Breast epithelium (tissue), 4 donors: ENCODE data around the gene WNT11. TPM values are rescaled to one million over a fixed set of nuclear protein-coding genes. Genes with fewer than 3 reads are reported as not detected.

ENCODE experiments used
- DNase-seq, 2 donors: peaks; one replicate each; pipeline ENCODE4 v3.0.0-alpha.2; 2019; ENCODE audit warnings: low spot score in 2 of 2
- H3K27ac ChIP-seq, 2 donors: fragments of 200-600 bp; sonication (generic) in 1 of 2; one replicate each; pipeline ENCODE4 v1.5.1; 2016 to 2019; ENCODE audit warnings: mild to moderate bottlenecking in 1 of 2
- H3K27me3 ChIP-seq, 2 donors: fragments of 200-600 bp; sonication (generic) in 1 of 2; one replicate each; pipeline versions ENCODE4 v1.5.1 to v1.6.0; 2017 to 2019; ENCODE audit warnings: control low read depth in 1 of 2, mild to moderate bottlenecking in 1 of 2
- H3K36me3 ChIP-seq: fragments of 200-600 bp; one replicate; pipeline ENCODE4 v1.5.1; 2019
- H3K4me1 ChIP-seq, 2 donors: fragments of 200-600 bp; sonication (generic); one replicate each; pipeline ENCODE4 v1.5.1; 2016 to 2019; ENCODE audit warnings: control low read depth in 1 of 2
- H3K4me3 ChIP-seq, 3 donors: fragments of 200-600 bp; sonication (generic); 1 replicate in 2 of 3; 2 replicates in 1 of 3; pipeline ENCODE4 v1.5.1; 2016 to 2019; ENCODE audit warnings: mild to moderate bottlenecking in 3 of 3, moderate library complexity in 2 of 3
- H3K9me3 ChIP-seq, 2 donors: fragments of 200-600 bp; sonication (generic) in 1 of 2; one replicate each; pipeline ENCODE4 v1.5.1; 2016 to 2019; ENCODE audit warnings: control low read depth in 1 of 2
- CTCF ChIP-seq, 3 donors: fragments of 450-650 bp; IDR thresholded peaks; one replicate each; pipeline ENCODE4 v1.5.1; 2016 to 2017; ENCODE audit warnings: antibody characterized with exemption in 3 of 3, mild to moderate bottlenecking in 3 of 3, moderate library complexity in 3 of 3
- POLR2A ChIP-seq: fragments of 450-650 bp; IDR thresholded peaks from one replicate; pipeline ENCODE4 v1.6.1; 2016; ENCODE audit warnings: antibody characterized with exemption, mild to moderate bottlenecking, moderate library complexity
- POLR2AphosphoS5 ChIP-seq, 3 donors: sonication (generic); formaldehyde crosslinking; IDR thresholded peaks; one replicate each; pipeline ENCODE4 v1.6.1; 2017; ENCODE audit warnings: antibody characterized with exemption in 3 of 3
- intact Hi-C: fragments of 100-400 bp; cut with DNase I; formaldehyde crosslinking; loops from one replicate; pipeline ENCODE4 v1.15.1; 2023; ENCODE audit warnings: low total_unique reads
- total RNA-seq, 3 donors: library from RNA; depleted of rRNA; stranded (reverse); fragments of >200 nt; gene quantifications; one replicate each; pipeline ENCODE4 v1.1.0, GENCODE V29; 2016

Gene WNT11
- total RNA-seq, 3 donors from 2014 or later = 7.0 to 70.6 (median 17.7) TPM

- TF ChIP-seq POLR2A = no peak
- TF ChIP-seq POLR2AphosphoS5 (IDR thresholded peaks at IDR 0.05) = no peak
- TF ChIP-seq CTCF (IDR thresholded peaks at IDR 0.05) = no peak
- intact Hi-C loops = no loop called here
- Histone ChIP-seq H3K4me3 (no peak overlapping the region), H3K27ac (no peak overlapping the region), H3K36me3 (no peaks in the 10 kb centered on the region), H3K27me3 (no peaks in the 10 kb centered on the region), H3K9me3 (no peaks in the 10 kb centered on the region), H3K4me1 (no peaks in the 10 kb centered on the region)
- DNase-seq = no peak
These were observed 35.1 kb upstream of the WNT11 start for GRCh38 chr11:76241243-76242000.

GRCh38 chr11:76240666-76241065 lies 34.4 kb upstream of the WNT11 start:
- Histone ChIP-seq H3K9me3 (no peaks in the 10 kb centered on the region), H3K27me3 (no peaks in the 10 kb centered on the region), H3K4me3 (no peak overlapping the region), H3K4me1 (no peaks in the 10 kb centered on the region), H3K36me3 (no peaks in the 10 kb centered on the region), H3K27ac (no peak overlapping the region)
- intact Hi-C loops = no loop called here
- no peak for DNase-seq
- TF ChIP-seq POLR2AphosphoS5 (IDR thresholded peaks at IDR 0.05) = no peak
- TF ChIP-seq CTCF (IDR thresholded peaks at IDR 0.05) = no peak
- TF ChIP-seq POLR2A = no peak

GRCh38 chr11:76240161-76240540 lies 33.8 kb upstream of the WNT11 start:
- DNase-seq = no peak
- Histone ChIP-seq H3K4me3 (no peak overlapping the region), H3K4me1 (no peaks in the 10 kb centered on the region), H3K27ac (no peak overlapping the region), H3K27me3 (no peaks in the 10 kb centered on the region), H3K9me3 (no peaks in the 10 kb centered on the region), H3K36me3 (no peaks in the 10 kb centered on the region)
- intact Hi-C loops = no loop called here
- TF ChIP-seq POLR2AphosphoS5 (IDR thresholded peaks at IDR 0.05) (no peak), POLR2A (no peak), CTCF (IDR thresholded peaks at IDR 0.05) (no peak)

GRCh38 chr11:76239483-76240160 lies 33.3 kb upstream of the WNT11 start:
- DNase-seq = no peak
- intact Hi-C loops = no loop called here
- H3K27me3 ChIP-seq = no peaks in the 10 kb centered on the region
- no peaks in the 10 kb centered on the region for H3K9me3 ChIP-seq
- H3K4me1 ChIP-seq = no peaks in the 10 kb centered on the region
- H3K27ac ChIP-seq = no peak overlapping the region
- H3K36me3 ChIP-seq = no peaks in the 10 kb centered on the region
- no peak for TF ChIP-seq POLR2A
- TF ChIP-seq POLR2AphosphoS5 (IDR thresholded peaks at IDR 0.05) = no peak
- no peak for TF ChIP-seq CTCF (IDR thresholded peaks at IDR 0.05)
- H3K4me3 ChIP-seq = no peak overlapping the region

GRCh38 chr11:76238551-76238950 lies 32.2 kb upstream of the WNT11 start:
- no peak for DNase-seq
- no peak overlapping the region for H3K27ac ChIP-seq
- no peaks in the 10 kb centered on the region for H3K4me1 ChIP-seq
- no peaks in the 10 kb centered on the region for H3K36me3 ChIP-seq
- intact Hi-C loops = no loop called here
- no peak overlapping the region for H3K4me3 ChIP-seq
- H3K9me3 ChIP-seq = no peaks in the 10 kb centered on the region
- TF ChIP-seq POLR2AphosphoS5 (IDR thresholded peaks at IDR 0.05) (no peak), CTCF (IDR thresholded peaks at IDR 0.05) (no peak)
- no peaks in the 10 kb centered on the region for H3K27me3 ChIP-seq
